ENCODE results near the gene CDH4.

DNA sequence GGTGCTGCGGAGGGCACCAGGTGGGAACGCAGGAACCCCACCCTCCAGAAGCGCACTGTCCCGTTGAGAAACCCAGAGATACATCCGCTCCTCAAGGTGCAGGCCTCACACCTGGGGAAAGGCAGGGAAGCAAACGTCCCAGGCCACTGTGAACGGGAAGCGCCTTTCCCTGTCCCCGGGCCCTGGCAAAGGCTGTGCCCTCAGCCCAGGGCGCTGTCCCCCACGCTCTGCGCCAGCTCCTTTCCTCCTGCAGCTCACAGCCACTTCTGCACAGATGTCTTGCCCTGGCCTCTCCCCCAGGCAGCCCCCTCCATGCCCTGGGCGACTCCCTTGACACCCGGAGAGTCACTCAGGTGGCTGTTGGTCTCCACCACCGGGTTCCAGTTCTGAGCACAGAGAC, 609.8 kb downstream of the CDH4 start:
- TF ChIP-seq, protein P1, sequence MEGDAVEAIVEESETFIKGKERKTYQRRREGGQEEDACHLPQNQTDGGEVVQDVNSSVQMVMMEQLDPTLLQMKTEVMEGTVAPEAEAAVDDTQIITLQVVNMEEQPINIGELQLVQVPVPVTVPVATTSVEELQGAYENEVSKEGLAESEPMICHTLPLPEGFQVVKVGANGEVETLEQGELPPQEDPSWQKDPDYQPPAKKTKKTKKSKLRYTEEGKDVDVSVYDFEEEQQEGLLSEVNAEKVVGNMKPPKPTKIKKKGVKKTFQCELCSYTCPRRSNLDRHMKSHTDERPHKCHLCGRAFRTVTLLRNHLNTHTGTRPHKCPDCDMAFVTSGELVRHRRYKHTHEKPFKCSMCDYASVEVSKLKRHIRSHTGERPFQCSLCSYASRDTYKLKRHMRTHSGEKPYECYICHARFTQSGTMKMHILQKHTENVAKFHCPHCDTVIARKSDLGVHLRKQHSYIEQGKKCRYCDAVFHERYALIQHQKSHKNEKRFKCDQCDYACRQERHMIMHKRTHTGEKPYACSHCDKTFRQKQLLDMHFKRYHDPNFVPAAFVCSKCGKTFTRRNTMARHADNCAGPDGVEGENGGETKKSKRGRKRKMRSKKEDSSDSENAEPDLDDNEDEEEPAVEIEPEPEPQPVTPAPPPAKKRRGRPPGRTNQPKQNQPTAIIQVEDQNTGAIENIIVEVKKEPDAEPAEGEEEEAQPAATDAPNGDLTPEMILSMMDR (IDR thresholded peaks at IDR 0.05) = no peak
- TF ChIP-seq POLR2A (IDR thresholded peaks at IDR 0.05) = no peak

Data from upper lobe of left lung (tissue), 4 donors.